BE2C (cell line): ENCODE measurements around the gene VPS25.
"Not testable (repeated sequence)": the region's sequence is repeated elsewhere in the genome, so short reads cannot be mapped to it uniquely, and the experiment has no call there.

Experiments
- DNase-seq: peaks from one replicate; pipeline ENCODE4 v3.0.0-alpha.2; 2020
- H3K27me3 ChIP-seq: fragments of 250-450 bp; sonication (Bioruptor Pico); 2 replicates; pipeline ENCODE4 v1.5.1; 2020; ENCODE audit warnings: mild to moderate bottlenecking
- H3K36me3 ChIP-seq: fragments of 250-450 bp; sonication (Bioruptor Pico); 2 replicates; pipeline ENCODE4 v1.5.1; 2020; ENCODE audit warnings: mild to moderate bottlenecking
- H3K4me1 ChIP-seq: fragments of 250-450 bp; sonication (Bioruptor Pico); 2 replicates; pipeline ENCODE4 v1.5.1; 2020
- H3K4me3 ChIP-seq: 2 replicates; pipeline ENCODE4 v1.5.1; 2011; ENCODE audit warnings: low read depth, low read length
- H3K9me3 ChIP-seq: fragments of 250-450 bp; sonication (Bioruptor Pico); 2 replicates; pipeline ENCODE4 v1.5.1; 2020
- TF ChIP-seq, protein P1 (sequence below): IDR thresholded peaks from 2 replicates; pipeline ENCODE4 v1.5.1; 2012; ENCODE audit warnings: mild to moderate bottlenecking, low read depth, low read length

Gene VPS25

GRCh38 chr17:42766124-42766523 is 7.1 kb upstream of the VPS25 start:
- Histone ChIP-seq H3K4me1 (peaks cover 9% of the 10 kb centered on the region), H3K36me3 (no peaks in the 10 kb centered on the region), H3K27me3 (no peaks in the 10 kb centered on the region; the same call in none of the 2 replicates), H3K4me3 (no peak overlapping the region), H3K9me3 (no peaks in the 10 kb centered on the region)
- TF ChIP-seq, protein P1, sequence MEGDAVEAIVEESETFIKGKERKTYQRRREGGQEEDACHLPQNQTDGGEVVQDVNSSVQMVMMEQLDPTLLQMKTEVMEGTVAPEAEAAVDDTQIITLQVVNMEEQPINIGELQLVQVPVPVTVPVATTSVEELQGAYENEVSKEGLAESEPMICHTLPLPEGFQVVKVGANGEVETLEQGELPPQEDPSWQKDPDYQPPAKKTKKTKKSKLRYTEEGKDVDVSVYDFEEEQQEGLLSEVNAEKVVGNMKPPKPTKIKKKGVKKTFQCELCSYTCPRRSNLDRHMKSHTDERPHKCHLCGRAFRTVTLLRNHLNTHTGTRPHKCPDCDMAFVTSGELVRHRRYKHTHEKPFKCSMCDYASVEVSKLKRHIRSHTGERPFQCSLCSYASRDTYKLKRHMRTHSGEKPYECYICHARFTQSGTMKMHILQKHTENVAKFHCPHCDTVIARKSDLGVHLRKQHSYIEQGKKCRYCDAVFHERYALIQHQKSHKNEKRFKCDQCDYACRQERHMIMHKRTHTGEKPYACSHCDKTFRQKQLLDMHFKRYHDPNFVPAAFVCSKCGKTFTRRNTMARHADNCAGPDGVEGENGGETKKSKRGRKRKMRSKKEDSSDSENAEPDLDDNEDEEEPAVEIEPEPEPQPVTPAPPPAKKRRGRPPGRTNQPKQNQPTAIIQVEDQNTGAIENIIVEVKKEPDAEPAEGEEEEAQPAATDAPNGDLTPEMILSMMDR, result no peak
- DNase-seq, result no peak

DNA sequence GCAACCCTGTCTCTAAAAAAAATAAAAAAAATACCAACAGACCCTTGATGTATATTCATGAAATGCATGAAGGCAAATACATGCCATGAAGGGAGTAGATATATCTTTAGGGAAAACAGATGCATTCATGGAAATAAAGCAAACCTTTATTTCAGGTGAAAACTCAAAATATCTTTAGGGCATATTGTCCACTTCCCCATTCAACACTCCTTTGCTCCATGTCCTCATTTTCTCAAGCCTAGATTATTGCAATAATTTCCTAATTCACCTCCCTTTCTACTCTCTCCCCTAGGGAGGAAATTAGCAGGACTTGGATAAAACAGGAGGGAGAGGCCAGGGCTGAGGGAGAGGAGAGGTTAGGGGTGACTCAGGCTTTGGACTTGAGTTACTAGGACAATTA is 5.7 kb upstream of the VPS25 start:
- no peaks in the 10 kb centered on the region; the same call in 1 of the 2 replicates for H3K27me3 ChIP-seq
- TF ChIP-seq, protein P1, result no peak
- H3K9me3 ChIP-seq, result no peaks in the 10 kb centered on the region
- peaks cover 8% of the 10 kb centered on the region for H3K4me1 ChIP-seq
- no peaks in the 10 kb centered on the region for H3K36me3 ChIP-seq
- H3K4me3 ChIP-seq, result no peak overlapping the region
- no peak for DNase-seq

- H3K4me3 ChIP-seq, H3K9me3 ChIP-seq, DNase-seq, H3K36me3 ChIP-seq, H3K27me3 ChIP-seq, H3K4me1 ChIP-seq: not testable (repeated sequence)
Measured at GRCh38 chr17:42768006-42768405, 5.2 kb upstream of the VPS25 start.

GRCh38 chr17:42769964-42770363 is 3.3 kb upstream of the VPS25 start:
- not testable (repeated sequence) for H3K4me1 ChIP-seq, DNase-seq, H3K36me3 ChIP-seq

DNA sequence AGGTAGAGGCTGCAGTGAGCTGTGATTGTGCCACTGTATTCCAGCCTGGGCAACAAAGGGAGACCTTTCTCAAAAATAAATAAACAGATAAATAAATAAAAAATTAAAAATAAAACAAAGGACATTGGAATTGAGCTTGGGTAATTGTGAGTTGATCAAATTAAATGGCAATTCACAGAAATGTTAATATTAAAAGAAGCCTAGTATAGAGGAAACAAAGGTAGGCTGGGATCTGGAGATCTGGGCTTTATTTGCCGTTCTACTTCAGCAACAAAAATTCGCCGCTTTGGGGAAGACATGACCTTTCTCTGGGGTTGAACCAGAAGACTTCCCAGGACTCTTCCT is 332 bp upstream of the VPS25 start:
- Histone ChIP-seq H3K9me3 (no peaks in the 10 kb centered on the region), H3K27me3 (no peaks in the 10 kb centered on the region; the same call in 1 of the 2 replicates), H3K4me1 (peaks cover 3% of the 10 kb centered on the region; the same call in 1 of the 2 replicates), H3K36me3 (peaks cover 18% of the 10 kb centered on the region), H3K4me3 (peak overlapping the region; percentile 88)
- no peak for DNase-seq
- TF ChIP-seq, protein P1, result no peak

More at GRCh38 chr17:42769964-42770363, 3.3 kb upstream of the VPS25 start:
- not testable (repeated sequence) for H3K27me3 ChIP-seq, H3K4me3 ChIP-seq, H3K9me3 ChIP-seq

- TF ChIP-seq, protein P1, result no peak
- H3K4me1 ChIP-seq, result peaks cover 3% of the 10 kb centered on the region; the same call in 1 of the 2 replicates
- H3K36me3 ChIP-seq, result peaks cover 18% of the 10 kb centered on the region
- no peaks in the 10 kb centered on the region for H3K9me3 ChIP-seq
- no peaks in the 10 kb centered on the region for H3K27me3 ChIP-seq
- DNase-seq, result no peak
- peak overlapping the region; percentile 88 for H3K4me3 ChIP-seq
Measured at GRCh38 chr17:42774066-42774745, 957 bp downstream of the VPS25 start.

DNA sequence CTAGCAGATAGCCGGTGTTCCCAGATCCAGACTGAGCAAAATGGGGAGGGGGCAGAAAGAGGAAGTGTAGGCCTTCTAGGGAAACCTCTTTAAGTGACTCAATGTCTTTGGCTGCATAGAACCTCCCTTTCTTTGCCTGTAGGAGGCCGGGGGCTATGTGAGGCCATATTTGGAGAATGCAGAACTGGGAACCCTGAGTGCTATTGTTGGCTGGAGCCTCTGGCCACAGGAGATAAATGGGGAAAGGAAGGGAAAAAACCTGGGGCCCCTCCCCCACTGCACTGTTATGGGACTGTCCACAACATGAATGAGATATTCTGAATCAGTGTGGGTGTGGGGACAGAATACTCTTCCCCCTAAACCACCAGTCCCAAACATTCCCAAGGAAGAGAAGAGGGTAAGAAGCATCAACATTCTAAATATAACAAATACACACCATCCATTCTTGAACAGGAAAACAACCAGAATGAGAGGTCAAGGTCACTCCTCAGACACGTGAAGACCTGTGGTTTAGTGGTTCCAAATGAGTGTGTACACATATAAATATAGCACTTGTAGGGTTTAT is 2.4 kb downstream of the VPS25 start:
- DNase-seq, result no peak
- TF ChIP-seq, protein P1, result no peak
- Histone ChIP-seq H3K4me1 (peaks cover 3% of the 10 kb centered on the region; the same call in 1 of the 2 replicates), H3K27me3 (peaks cover 1% of the 10 kb centered on the region), H3K9me3 (no peaks in the 10 kb centered on the region), H3K4me3 (no peak overlapping the region), H3K36me3 (peaks cover 23% of the 10 kb centered on the region)
